Measurements from ENCODE around the gene DLX5.

Gene DLX5

GRCh38 chr7:97004247-97005182, 20.1 kb downstream of the DLX5 start:
- no peak for DNase-seq

GRCh38 chr7:97003262-97004246, 21.1 kb downstream of the DLX5 start:
- no peak for DNase-seq

DNA sequence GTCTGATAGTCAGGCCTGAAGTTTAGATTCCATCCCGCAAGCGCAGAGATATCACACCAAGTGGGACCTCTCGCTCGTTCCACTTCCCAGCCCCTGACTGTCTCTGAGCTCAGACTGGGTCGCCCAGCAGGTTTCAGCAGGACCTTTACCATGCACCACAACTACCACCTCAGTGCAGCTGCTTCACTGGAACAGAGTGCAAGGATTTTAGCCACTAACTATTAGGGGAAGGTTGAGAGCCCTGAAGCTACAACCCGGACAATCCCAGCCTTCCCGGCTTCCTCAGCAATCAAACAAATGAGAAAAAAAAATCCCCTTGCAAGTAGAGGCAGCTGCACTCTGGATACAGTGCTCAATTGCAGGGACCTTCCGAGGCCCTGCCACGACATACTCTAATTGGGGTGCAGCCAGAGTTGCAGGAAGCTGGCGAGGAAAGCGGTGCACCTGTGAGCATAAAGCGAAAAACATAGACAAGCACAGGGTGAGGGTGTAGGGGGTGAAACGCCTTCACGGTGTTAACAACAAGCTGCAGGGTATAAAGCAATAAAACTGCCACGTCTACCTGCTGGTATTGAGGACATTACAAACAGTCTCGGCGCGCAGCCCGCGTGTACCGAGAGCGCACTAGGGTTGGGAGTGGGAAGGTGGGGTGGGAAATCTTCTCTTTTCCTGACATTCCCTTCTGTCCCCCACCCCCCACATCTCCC, 21.9 kb downstream of the DLX5 start:
- no peak for DNase-seq

DNA sequence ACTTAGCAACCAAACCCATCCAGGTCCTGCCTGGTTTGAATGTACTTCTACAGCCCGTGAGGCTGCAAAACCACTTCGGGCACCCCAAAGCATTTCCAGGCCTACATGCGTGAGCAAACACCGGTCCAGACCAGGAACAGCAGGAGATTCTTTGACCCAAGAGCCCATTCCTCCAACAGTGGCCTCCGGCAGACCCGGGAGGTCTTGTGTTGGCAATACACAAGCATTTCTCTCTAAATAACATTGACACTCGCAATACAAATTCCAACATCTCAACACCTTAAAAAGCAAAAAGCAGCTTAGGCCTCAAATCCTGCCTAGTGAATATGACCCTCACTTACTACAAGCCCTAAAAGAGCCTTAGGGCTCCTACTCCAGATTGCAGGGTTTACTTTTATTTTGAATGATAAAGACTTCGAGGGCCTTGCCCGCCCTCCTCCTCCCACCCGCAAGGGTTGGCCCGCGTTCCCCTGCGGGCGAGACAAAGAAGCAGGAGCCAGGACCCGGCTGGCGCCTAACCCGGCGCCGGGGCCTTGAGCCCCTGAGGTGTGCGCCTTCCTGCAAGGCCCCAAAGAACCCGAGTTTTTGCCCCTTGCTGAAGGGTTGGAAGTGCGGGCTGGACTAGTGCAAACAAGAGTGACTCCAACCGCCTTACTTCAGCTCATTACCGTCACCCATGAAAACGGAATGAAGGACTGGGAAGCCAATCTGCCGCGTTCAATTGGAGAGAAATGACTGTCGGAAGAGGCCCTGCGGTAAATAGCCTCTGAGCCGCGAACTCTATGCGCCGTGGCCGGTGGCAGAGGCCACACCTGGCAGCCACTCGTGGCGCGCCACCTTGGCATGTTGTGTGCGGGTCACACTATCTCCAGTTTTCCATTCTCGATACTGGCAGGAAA, 22.7 kb downstream of the DLX5 start:
- no peak for DNase-seq

DNA sequence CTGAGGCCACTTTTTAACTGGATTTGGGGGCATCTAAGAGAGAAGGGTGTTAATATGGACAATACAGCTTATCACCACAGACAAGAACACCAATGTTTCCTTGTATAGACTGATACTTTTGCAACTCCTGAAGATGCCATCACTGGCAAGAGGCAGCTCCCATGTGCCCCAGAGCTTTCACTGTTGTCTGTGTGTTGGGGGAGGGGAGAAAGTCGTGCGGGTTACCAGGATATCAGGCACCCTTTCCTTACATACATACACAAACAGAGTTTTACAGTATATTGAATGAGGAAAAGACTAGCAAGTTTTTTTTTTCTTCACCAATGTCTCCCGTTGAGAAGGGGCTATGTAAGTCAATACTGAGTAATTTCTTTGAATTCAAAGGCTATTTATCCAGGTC, 23.4 kb downstream of the DLX5 start:
- no peak for DNase-seq

- no peak for DNase-seq
These were observed 25.9 kb downstream of the DLX5 start for GRCh38 chr7:96998744-96999143.

GRCh38 chr7:96998333-96998732, 26.3 kb downstream of the DLX5 start:
- no peak for DNase-seq

DNA sequence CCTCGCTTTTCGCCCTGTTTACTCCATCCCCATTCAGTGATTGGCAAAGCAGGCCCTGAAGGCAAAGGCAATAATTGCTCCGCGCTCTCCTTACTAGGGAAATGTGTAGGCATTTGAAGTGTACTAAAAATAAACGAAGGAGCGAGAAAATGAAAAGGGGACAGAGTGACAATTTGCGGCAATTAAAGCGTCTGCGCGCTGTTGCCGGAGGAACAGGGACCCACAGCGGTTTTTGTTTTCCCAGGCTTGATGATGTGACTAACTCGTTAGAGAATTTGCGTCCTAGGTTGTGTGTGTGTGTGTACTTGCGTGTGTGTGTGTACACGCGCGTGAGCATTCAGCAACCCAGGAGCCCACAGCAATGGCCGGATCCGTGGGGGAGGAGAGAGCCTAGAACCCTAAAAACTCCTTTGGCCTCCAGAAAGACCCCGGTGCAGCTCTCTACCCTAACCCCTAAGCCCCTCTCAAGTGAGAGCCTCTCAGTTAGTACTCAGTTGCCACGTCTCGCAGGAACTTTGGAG, 27.1 kb downstream of the DLX5 start:
- no peak for DNase-seq

DNA sequence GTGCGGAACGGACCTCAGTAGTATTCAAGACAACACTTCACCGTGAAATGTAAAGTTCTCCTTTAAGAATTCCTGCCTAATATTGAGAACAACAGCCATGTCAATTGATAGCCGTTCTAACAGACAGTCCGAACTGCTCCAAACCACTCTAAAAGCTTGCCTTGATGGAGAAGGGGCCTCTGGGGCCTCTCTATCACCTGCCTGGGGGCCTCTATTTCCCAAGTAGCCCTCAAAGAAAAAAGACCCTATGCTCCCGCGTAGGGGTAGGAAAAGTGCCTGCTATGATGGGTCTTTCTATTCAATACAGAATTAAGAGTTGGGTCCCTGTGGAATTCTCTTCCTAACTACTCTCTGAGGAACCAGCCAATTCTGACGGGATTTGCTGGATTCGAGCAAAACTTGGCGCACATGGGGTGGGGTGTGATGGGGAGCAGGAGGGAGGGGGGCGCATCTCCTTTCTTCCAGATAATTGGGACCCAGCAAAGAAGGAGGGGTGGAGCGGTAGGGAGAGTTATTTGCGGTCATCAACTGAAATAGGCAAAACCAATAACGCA, 27.6 kb downstream of the DLX5 start:
- DNase-seq, result no peak

DNA sequence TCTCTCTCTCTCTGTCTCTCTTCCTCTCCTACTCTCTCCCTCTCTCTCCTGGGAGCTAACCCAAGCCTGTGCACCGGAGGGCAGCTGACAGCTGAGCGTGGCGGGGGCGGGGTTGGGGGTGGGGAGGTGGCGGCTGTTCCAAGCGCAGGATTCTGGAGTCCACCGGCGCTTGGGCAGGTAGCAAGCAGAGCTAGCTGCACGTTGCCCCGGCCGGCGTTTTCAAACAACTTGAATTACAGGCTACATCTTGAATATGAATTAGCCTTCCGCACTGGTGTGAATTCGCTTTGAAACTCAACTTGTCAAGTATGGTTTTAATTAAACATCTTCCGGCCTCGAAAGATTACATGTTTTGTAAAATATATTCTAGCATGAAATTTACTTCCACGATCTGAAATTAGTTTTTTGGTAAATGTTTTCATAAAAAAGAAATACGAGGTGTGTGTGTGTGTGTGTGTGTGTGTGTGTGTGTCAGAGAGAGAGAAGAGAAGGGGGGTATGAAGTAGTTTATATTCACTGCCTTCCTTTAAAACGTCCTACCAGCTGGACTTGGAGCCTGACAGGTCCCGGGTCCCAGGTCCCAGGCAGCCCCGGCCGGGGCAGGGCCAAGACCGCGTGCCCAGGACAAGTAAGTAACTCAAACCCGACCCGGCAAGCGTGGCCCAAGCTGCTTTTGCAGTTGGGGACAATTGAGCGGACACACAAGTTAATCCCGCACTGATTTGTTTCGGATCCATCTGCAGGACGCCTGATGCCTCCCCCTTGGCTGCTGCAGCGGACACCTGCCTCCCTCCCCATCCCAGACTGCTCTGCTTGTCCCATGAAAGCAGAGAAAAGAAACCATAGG, 28.3 kb downstream of the DLX5 start:
- DNase-seq, result no peak

DNA sequence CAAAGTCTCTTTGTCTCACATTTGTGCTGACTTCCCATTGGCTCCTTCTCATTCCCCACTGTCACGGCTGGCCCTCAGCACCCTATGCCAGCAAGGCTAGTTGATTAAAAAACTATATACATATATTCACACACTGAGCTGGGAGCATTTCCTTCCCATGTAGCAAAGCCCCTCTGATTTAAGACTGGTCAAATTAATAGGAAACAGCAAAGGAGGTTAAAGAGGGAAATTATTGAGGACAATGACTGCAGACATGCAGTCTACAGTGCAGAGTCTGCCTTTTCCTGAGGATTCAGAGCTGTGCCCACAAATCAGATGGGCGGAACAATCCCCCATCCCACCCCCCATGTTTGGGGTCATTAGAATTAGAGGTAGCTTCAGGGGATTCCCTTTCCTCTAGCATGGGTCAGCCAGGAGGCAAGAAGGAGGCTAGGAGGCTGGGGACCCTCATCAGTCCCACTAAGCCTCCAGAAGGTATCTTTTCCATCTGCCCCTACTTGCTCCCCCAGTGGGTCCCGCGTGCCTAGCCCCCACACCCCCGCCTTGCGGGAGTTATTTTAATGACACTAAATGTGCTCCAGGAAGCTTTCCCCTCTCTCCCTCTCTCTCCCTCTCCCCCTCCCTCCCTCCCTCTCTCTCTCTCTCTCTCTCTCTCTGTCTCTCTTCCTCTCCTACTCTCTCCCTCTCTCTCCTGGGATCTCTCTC, 29.1 kb downstream of the DLX5 start:
- DNase-seq, result no peak

- no peak for DNase-seq
These were observed 30.7 kb downstream of the DLX5 start for GRCh38 chr7:96993980-96994379.

GRCh38 chr7:96993094-96993865, 31.4 kb downstream of the DLX5 start:
- DNase-seq, result no peak

DNA sequence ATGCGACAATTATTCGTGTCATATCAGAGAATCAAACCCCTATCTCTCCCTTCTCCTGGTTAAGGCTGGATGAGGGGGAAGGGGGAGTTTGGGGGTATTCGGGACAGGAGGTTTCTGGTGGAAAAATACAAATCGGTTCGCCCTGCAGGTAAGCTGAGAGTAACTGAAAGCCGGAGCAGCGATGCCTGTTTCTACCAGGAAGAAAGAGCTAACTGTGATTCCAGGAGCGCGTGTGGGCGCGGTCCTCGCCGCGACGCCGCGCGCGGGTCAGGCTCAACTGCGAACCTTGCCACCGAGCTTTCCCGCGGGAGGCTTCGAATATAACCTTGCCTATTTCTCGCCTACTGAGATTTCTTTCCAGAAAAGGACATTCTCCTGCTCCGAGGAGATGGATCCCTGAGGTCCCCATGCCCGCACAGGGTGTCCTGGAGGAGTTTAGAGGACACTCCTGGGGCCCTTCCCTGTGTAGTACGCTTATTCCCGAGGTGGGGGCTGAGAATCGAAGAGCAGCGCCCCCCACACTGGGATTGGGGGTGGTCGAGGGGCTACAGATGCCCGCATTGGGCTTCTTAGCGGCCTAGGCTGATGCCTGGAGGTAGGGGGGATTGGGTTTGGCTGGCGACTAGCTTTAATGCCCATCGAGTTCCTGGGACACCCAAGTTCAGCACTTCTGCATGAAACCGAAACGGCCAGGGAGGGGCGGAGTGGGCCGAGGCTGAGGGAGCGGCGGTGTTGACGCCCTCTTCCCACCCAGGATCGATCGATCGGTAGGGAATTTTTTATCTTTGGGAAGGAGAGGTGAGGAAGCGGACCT, 32.2 kb downstream of the DLX5 start:
- DNase-seq, result no peak

DNA sequence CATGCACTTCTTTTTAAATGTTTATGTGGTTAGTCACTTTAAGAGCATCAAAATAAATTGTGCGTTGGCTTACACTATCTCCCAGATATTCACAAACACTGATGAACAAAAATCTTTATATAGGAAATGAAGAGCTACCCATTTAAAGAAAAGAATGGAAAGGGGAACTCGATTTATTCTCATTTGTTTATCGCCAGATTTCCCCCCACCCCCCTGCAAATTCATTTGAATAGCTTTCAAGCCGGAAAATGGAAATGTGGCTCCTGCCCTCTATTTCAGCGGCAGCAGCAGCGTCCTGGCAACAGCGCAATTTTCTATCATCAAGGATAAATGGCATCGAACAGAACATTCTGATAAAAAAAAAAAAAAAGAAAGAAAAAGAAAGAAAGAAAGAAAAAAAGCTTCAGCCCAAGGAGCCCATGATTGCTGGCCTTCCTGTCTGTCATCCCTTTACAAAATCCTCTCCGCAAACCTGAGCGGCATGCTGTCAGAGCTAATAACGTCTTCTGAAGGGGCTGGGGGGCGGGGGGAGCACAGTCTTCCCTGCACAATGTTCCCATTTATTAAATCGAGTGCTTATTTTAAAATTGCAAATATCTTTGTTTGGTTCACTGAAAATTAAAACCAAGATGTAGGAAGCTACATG, 33.0 kb downstream of the DLX5 start:
- no peak for DNase-seq

DNA sequence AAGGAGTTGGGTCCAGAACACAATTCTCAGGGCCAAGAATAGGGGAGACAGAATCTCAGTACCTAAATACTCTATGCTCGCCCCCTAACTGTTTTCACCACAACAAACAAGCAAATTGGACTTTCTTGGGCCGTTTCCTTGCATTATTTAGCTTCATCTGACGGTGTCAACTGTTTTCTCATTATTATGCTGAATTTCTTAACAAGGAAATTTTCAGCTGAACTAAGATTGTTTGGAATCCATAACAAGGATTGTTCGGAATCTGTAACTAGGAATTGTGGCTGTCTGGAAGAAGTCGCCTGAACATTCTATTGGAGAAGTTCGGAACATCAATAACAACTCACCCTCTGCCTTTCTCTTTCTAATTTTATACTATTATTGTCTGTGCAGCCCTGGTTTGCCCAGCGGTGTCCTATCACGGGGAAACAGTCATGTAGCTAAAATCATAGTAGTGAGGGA, 34.7 kb downstream of the DLX5 start:
- no peak for DNase-seq

- DNase-seq, result no peak
These were observed 35.3 kb downstream of the DLX5 start for GRCh38 chr7:96989241-96989858.

Measured in NK-92 treated with Interleukin-12 subunit alpha and Interleukin-12 subunit beta, amount 100 ng/mL, for 24 hours (cell line).